Erythroblast (primary cell): ENCODE data around the gene PHRF1.
"Not testable (repeated sequence)": the region's sequence is repeated elsewhere in the genome, so short reads cannot be mapped to it uniquely, and the experiment has no call there.

Experiments used
- GATA1 ChIP-seq: IDR thresholded peaks from 2 replicates; pipeline ENCODE4 v1.6.1; 2011; ENCODE audit warnings: low read depth, mild to moderate bottlenecking, control low read depth, low read length, moderate library complexity
- POLR2A ChIP-seq: IDR thresholded peaks from 2 replicates; pipeline ENCODE4 v1.6.1; 2011; ENCODE audit warnings: mild to moderate bottlenecking, low read length

- not testable (repeated sequence) for TF ChIP-seq POLR2A, GATA1
Observed at GRCh38 chr11:654444-654843, 78.2 kb downstream of the PHRF1 start.
